Astrocyte (in vitro differentiated cells and primary cell): ENCODE results near the gene RAB14. TPM values are rescaled to one million over a fixed set of nuclear protein-coding genes. Genes with fewer than 3 reads are reported as not detected.
"Not testable (repeated sequence)": the region's sequence is repeated elsewhere in the genome, so short reads cannot be mapped to it uniquely, and the experiment has no call there.

Source experiments
- DNase-seq: peaks from one replicate; pipeline ENCODE4 v3.0.0-alpha.2; 2010; ENCODE audit warnings: low read depth
- FAIRE-seq: peaks from 2 replicates; lab custom pipeline; 2011; peaks lifted over from hg19 to GRCh38; lab: Jason Lieb, UNC
- H2AFZ ChIP-seq: 2 replicates; pipeline ENCODE4 v1.6.0; 2012; ENCODE audit warnings: low read depth, low read length, inconsistent platforms
- H3K27ac ChIP-seq: 2 replicates; pipeline ENCODE4 v1.5.1; 2011; ENCODE audit warnings: low read depth, low read length, inconsistent platforms
- H3K27me3 ChIP-seq: 2 replicates; pipeline ENCODE4 v1.6.0; 2011; ENCODE audit warnings: low read length, inconsistent platforms; ENCODE audit not compliant: insufficient read depth
- H3K36me3 ChIP-seq: 2 replicates; pipeline ENCODE4 v1.5.1; 2011; ENCODE audit warnings: low read length, inconsistent platforms; ENCODE audit not compliant: insufficient read depth
- H3K4me1 ChIP-seq: 2 replicates; pipeline ENCODE4 v1.5.1; 2011; ENCODE audit warnings: low read length, inconsistent platforms; ENCODE audit not compliant: insufficient read depth
- H3K4me2 ChIP-seq: 2 replicates; pipeline ENCODE4 v1.6.0; 2012; ENCODE audit warnings: low read length, inconsistent platforms
- H3K4me3 ChIP-seq: 2 replicates; pipeline ENCODE4 v1.5.1; 2011; ENCODE audit warnings: low read depth, mild to moderate bottlenecking, low read length, inconsistent platforms; ENCODE audit not compliant: insufficient read depth
- H3K79me2 ChIP-seq: 2 replicates; pipeline ENCODE4 v1.6.0; 2012; ENCODE audit warnings: mild to moderate bottlenecking, low read length, inconsistent platforms; ENCODE audit not compliant: insufficient read depth
- H3K9ac ChIP-seq: 2 replicates; pipeline ENCODE4 v1.6.0; 2012; ENCODE audit warnings: mild to moderate bottlenecking, low read length, inconsistent platforms
- H3K9me3 ChIP-seq: 2 replicates; pipeline ENCODE4 v1.5.1; 2012; ENCODE audit warnings: low read depth, mild to moderate bottlenecking, low read length, inconsistent platforms; ENCODE audit not compliant: insufficient read depth
- H4K20me1 ChIP-seq: 2 replicates; pipeline ENCODE4 v1.6.0; 2012; ENCODE audit warnings: low read length, inconsistent platforms; ENCODE audit not compliant: insufficient read depth
- H3K27ac Mint-ChIP-seq: one replicate; pipeline ENCODE4 v1.8.0; 2021; ENCODE audit warnings: mild to moderate bottlenecking, mixed read lengths; ENCODE audit not compliant: unreplicated experiment
- H3K27me3 Mint-ChIP-seq: one replicate; pipeline ENCODE4 v1.8.0; 2021; ENCODE audit warnings: low read depth, mixed read lengths; ENCODE audit not compliant: unreplicated experiment
- H3K36me3 Mint-ChIP-seq: one replicate; pipeline ENCODE4 v1.8.0; 2021; ENCODE audit warnings: low read depth, mixed read lengths; ENCODE audit not compliant: unreplicated experiment
- H3K4me1 Mint-ChIP-seq: one replicate; pipeline ENCODE4 v1.8.0; 2021; ENCODE audit warnings: low read depth, mixed read lengths; ENCODE audit not compliant: unreplicated experiment
- H3K4me3 Mint-ChIP-seq: one replicate; pipeline ENCODE4 v1.8.0; 2021; ENCODE audit warnings: mild to moderate bottlenecking, moderate library complexity, mixed read lengths; ENCODE audit not compliant: unreplicated experiment
- H3K9me3 Mint-ChIP-seq: one replicate; pipeline ENCODE4 v1.8.0; 2021; ENCODE audit warnings: mild to moderate bottlenecking, mixed read lengths; ENCODE audit not compliant: unreplicated experiment
- EZH2 ChIP-seq: IDR thresholded peaks from 2 replicates; pipeline ENCODE4 v1.6.1; 2012; ENCODE audit warnings: mild to moderate bottlenecking, low read length, inconsistent platforms; ENCODE audit not compliant: insufficient read depth
- total RNA-seq: library from RNA; stranded (reverse); gene quantifications from 2 replicates; pipeline ENCODE4 v1.2.1, GENCODE V29; 2021
- TF ChIP-seq, protein P1 (sequence below): IDR thresholded peaks from 2 replicates; pipeline ENCODE4 v1.5.1; 2011; ENCODE audit warnings: low read depth, mild to moderate bottlenecking, inconsistent platforms, low read length, moderate library complexity; ENCODE audit not compliant: insufficient read depth

RAB14 gene
- total RNA-seq, 1 donor from 2014 or later, result 72.1 TPM

- H3K4me1 ChIP-seq, result no peaks in the 10 kb centered on the region
- H3K36me3 ChIP-seq, result no peaks in the 10 kb centered on the region
- DNase-seq, result no peak
- H2AFZ ChIP-seq, result no peak overlapping the region
- Mint-ChIP-seq H3K36me3 (peaks cover 11% of the 10 kb centered on the region), H3K4me3 (no peak overlapping the region), H3K9me3 (peaks cover 10% of the 10 kb centered on the region), H3K27ac (no peak overlapping the region), H3K4me1 (peaks cover 1% of the 10 kb centered on the region), H3K27me3 (no peaks in the 10 kb centered on the region)
- no peak overlapping the region for H3K27ac ChIP-seq
- no peak for FAIRE-seq
- no peak overlapping the region for H3K4me3 ChIP-seq
- no peak overlapping the region for H3K9ac ChIP-seq
- no peaks in the 10 kb centered on the region for H3K9me3 ChIP-seq
- H4K20me1 ChIP-seq, result no peaks in the 10 kb centered on the region
- TF ChIP-seq, protein P1, sequence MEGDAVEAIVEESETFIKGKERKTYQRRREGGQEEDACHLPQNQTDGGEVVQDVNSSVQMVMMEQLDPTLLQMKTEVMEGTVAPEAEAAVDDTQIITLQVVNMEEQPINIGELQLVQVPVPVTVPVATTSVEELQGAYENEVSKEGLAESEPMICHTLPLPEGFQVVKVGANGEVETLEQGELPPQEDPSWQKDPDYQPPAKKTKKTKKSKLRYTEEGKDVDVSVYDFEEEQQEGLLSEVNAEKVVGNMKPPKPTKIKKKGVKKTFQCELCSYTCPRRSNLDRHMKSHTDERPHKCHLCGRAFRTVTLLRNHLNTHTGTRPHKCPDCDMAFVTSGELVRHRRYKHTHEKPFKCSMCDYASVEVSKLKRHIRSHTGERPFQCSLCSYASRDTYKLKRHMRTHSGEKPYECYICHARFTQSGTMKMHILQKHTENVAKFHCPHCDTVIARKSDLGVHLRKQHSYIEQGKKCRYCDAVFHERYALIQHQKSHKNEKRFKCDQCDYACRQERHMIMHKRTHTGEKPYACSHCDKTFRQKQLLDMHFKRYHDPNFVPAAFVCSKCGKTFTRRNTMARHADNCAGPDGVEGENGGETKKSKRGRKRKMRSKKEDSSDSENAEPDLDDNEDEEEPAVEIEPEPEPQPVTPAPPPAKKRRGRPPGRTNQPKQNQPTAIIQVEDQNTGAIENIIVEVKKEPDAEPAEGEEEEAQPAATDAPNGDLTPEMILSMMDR, result no peak
- TF ChIP-seq EZH2, result no peak
- H3K4me2 ChIP-seq, result no peak overlapping the region
- H3K27me3 ChIP-seq, result no peaks in the 10 kb centered on the region
- H3K79me2 ChIP-seq, result no peaks in the 10 kb centered on the region
Observed at GRCh38 chr9:121133104-121133816, 68.4 kb downstream of the RAB14 start.

DNA sequence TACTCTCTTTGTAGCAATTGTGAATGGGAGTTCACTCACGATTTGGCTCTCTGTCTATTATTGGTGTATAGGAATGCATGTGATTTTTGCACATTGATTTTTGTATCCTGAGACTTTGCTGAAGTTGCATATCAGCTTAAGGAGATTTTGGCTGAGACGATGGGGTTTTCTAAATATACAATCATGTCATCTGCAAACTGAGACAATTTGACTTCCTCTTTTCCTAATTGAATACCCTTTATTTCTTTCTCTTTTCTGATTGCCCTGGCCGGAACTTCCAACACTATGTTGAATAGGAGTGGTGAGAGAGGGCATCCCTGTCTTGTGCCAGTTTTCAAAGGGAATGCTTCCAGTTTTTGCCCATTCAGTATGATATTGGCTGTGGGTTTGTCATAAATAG, 72.3 kb downstream of the RAB14 start:
- H3K36me3 ChIP-seq, H3K9ac ChIP-seq, H3K4me1 ChIP-seq, H3K79me2 ChIP-seq, FAIRE-seq, H3K27ac Mint-ChIP-seq, H3K4me1 Mint-ChIP-seq, H3K9me3 Mint-ChIP-seq, H4K20me1 ChIP-seq, H3K4me2 ChIP-seq, H3K27ac ChIP-seq, H3K4me3 ChIP-seq, H3K27me3 Mint-ChIP-seq, H3K9me3 ChIP-seq, H3K27me3 ChIP-seq, H3K36me3 Mint-ChIP-seq, DNase-seq, H2AFZ ChIP-seq, H3K4me3 Mint-ChIP-seq: not testable (repeated sequence)

Other genes starting within 250 kb of the RAB14 start
- 0.41 and 1.1 TPM in 2 replicates for gene C5, start 151.6 kb downstream of the RAB14 start, total RNA-seq
- gene CNTRL, start 126.9 kb downstream of the RAB14 start, total RNA-seq, result 4.4 and 4.6 TPM in 2 replicates
- gene GSN, start 66.3 kb upstream of the RAB14 start, total RNA-seq, result 260 and 357 TPM in 2 replicates
- gene STOM, start 168.4 kb upstream of the RAB14 start, total RNA-seq, result 8.7 and 10.3 TPM in 2 replicates